HFF-Myc (cell line): Measurements from ENCODE around the gene LIPC.

Experiments used
- DNase-seq: peaks from one replicate; pipeline ENCODE4 v3.0.0-alpha.2; 2011; ENCODE audit warnings: low read depth; ENCODE audit errors: extremely low read depth
- H3K4me3 ChIP-seq: replicated peaks from 2 replicates; pipeline ENCODE4 v1.5.1; 2011; ENCODE audit warnings: low read depth, mild to moderate bottlenecking, control low read depth, low read length
- CTCF ChIP-seq: IDR thresholded peaks from 2 replicates; pipeline ENCODE4 v1.5.1; 2012; ENCODE audit warnings: mild to moderate bottlenecking, low read depth, low read length, control low read depth; ENCODE audit errors: missing control alignments

Gene LIPC

GRCh38 chr15:58410353-58410752, 21.4 kb upstream of the LIPC start:
- DNase-seq = no peak
- no peak for TF ChIP-seq CTCF
- no peak overlapping the region for H3K4me3 ChIP-seq

DNA sequence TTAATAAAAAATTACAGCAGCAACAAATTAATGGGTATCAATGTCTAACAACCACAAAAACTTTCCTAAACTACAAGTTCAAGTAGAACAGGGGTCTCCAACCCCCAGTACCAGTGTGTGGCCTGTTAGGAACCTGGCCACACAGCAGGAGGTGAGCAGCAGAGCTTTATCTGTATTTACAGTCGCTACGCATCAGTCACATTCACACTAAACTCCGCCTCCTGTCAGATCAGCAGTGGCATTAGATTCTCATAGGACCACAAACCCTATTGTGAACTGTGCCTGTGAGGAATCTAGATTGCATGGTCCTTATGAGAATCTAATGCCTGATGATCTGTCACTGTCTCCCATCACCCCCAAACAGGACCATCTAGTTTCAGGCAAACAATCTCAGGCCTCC, 18.5 kb upstream of the LIPC start:
- no peak for TF ChIP-seq CTCF
- no peak for DNase-seq
- no peak overlapping the region for H3K4me3 ChIP-seq

DNA sequence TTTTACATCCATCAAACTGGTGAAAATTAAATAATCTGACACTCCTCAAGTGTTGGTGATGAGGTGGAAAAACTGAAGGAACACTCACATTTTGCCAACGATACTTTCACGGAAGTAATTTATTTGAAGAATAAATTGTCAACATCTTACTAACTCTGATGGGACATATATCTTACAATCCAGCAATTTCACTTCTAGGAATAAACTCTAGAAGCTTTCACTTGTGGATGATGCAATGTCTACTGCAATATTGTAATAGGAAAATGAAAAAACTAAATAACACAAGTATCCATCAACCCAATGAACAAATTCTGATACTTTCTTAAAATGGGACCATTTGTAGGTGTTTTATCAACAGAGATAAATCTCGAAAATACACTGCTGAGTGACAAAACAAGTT, 16.2 kb upstream of the LIPC start:
- TF ChIP-seq CTCF = no peak
- no peak overlapping the region for H3K4me3 ChIP-seq
- no peak for DNase-seq

DNA sequence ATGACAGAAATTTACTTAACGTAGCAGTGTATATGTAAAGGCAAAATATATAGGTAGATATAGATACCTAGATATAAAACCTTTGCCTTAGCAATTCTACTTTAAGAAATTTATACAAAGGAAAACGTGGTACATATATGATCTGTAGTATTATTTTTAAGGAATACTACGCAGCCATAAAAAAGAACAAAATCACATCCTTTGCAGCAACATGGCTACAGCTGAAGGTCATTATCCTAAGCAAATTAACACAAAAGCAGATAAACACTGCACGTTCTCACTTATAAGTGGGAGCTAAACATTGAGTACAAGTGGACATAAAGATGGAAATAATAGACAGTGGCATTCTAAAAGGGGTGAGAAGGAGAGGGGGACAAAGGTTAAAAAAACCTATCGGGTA, 14.8 kb upstream of the LIPC start:
- no peak for DNase-seq
- no peak for TF ChIP-seq CTCF
- no peak overlapping the region for H3K4me3 ChIP-seq

- no peak for DNase-seq
- TF ChIP-seq CTCF = no peak
- H3K4me3 ChIP-seq = no peak overlapping the region
These were observed 13.7 kb upstream of the LIPC start for GRCh38 chr15:58418135-58418534.

GRCh38 chr15:58419803-58420524, 11.8 kb upstream of the LIPC start:
- TF ChIP-seq CTCF = no peak
- DNase-seq = no peak

GRCh38 chr15:58420579-58421043, 11.2 kb upstream of the LIPC start:
- no peak overlapping the region for H3K4me3 ChIP-seq
- no peak for DNase-seq
- TF ChIP-seq CTCF = no peak

More at GRCh38 chr15:58419803-58420524, 11.8 kb upstream of the LIPC start:
- no peak overlapping the region for H3K4me3 ChIP-seq
